Measurements from ENCODE around the gene GRK5. TPM values are rescaled to one million over a fixed set of nuclear protein-coding genes. Genes with fewer than 3 reads are reported as not detected.

Gene GRK5
- total RNA-seq, 4 donors from 2014 or later = 9.2 to 27.3 (median 15.0) TPM

DNA sequence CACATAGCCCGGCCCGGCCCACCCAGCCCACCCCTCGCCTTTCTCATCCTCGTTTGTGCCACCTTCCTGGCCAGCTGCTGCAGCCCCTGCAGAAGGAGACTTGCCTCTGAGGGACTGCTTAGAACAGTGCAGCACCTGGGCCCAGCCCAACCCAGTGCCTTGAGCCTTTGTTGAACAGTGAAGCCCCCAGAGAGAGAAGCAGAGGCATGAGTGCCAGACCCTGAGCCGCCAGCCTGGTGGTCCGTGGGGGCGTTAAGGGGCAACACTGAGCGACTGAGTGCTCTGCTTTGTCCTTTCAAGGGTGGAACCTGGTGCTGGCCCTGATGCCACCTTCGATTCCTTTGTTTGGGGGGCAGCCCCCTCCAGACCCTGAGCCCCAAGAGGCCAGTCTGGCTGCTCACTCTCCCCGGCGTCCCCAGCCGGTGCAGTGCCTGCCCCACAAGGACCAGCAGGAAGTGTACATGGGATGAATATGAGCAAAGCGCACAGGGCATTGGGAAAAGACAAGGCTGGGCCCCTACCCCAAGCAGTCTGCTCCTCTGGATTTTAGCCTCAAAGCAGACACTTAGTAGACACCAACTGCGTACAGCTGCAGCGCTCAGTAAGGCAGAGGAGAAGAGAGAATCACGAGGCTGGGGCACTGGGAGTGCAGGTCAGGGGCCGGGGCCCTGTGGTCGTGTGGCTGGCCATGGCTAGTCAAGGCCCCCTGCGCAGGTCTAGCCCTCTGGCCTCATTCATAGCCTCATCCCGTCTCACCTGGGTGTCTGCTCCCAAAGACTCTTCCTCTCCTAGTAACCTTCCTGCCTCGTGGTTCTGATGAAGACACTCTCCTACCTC, 239.3 kb downstream of the GRK5 start:
- DNase-seq = no peak
- no peak overlapping the region for H3K4me3 ChIP-seq (replicated peaks in 1 of 3)
- H3K9me3 ChIP-seq = no peaks in the 10 kb centered on the region
- peaks cover 0 to 5% of the 10 kb centered on the region in 2 donors for H3K36me3 ChIP-seq
- no peaks in the 10 kb centered on the region for H3K27me3 ChIP-seq
- H3K4me1 ChIP-seq = peaks cover 0 to 26% of the 10 kb centered on the region in 2 donors
- H3K27ac ChIP-seq = no peak overlapping the region
- TF ChIP-seq, protein P1, sequence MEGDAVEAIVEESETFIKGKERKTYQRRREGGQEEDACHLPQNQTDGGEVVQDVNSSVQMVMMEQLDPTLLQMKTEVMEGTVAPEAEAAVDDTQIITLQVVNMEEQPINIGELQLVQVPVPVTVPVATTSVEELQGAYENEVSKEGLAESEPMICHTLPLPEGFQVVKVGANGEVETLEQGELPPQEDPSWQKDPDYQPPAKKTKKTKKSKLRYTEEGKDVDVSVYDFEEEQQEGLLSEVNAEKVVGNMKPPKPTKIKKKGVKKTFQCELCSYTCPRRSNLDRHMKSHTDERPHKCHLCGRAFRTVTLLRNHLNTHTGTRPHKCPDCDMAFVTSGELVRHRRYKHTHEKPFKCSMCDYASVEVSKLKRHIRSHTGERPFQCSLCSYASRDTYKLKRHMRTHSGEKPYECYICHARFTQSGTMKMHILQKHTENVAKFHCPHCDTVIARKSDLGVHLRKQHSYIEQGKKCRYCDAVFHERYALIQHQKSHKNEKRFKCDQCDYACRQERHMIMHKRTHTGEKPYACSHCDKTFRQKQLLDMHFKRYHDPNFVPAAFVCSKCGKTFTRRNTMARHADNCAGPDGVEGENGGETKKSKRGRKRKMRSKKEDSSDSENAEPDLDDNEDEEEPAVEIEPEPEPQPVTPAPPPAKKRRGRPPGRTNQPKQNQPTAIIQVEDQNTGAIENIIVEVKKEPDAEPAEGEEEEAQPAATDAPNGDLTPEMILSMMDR (IDR thresholded peaks at IDR 0.05) = no peak
- no peak for TF ChIP-seq POLR2A (IDR thresholded peaks at IDR 0.05)
- 88 to 92% methylated on average over 16 to 20 of the region's 21 CpGs for WGBS, 2 donors
- intact Hi-C loops (cut with DNase I) = no loop called here

DNA sequence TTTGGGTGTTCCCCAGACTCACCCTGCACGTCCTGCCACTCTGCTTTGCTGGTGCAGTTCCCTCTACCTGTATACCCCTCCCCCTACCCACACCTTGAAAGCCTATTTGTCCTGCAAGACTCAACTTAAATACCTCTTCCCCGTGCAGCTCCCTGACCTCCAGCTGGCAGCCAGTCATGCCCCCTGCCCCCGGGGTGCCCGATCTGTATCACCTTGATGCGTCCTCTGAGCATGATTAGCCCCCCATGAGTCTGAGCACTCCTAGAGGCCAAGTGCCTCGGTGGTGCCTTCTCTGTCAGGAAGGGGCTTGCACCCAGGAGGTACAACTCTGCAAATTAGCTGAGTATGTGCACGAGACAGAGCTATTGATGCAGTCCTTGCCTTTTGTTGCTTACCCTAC, 240.1 kb downstream of the GRK5 start:
- no peak overlapping the region for H3K4me3 ChIP-seq (replicated peaks in 1 of 3)
- H3K27ac ChIP-seq = no peak overlapping the region
- no peak for DNase-seq
- no peaks in the 10 kb centered on the region for H3K27me3 ChIP-seq
- intact Hi-C loops (cut with DNase I) = no loop called here
- peaks cover 0 to 5% of the 10 kb centered on the region in 2 donors for H3K36me3 ChIP-seq
- H3K4me1 ChIP-seq = peaks cover 0 to 20% of the 10 kb centered on the region in 2 donors
- 84 to 86% methylated on average over 7 of the region's 7 CpGs for WGBS, 2 donors
- TF ChIP-seq, protein P1 (IDR thresholded peaks at IDR 0.05) = no peak
- TF ChIP-seq POLR2A (IDR thresholded peaks at IDR 0.05) = no peak
- no peaks in the 10 kb centered on the region for H3K9me3 ChIP-seq

DNA sequence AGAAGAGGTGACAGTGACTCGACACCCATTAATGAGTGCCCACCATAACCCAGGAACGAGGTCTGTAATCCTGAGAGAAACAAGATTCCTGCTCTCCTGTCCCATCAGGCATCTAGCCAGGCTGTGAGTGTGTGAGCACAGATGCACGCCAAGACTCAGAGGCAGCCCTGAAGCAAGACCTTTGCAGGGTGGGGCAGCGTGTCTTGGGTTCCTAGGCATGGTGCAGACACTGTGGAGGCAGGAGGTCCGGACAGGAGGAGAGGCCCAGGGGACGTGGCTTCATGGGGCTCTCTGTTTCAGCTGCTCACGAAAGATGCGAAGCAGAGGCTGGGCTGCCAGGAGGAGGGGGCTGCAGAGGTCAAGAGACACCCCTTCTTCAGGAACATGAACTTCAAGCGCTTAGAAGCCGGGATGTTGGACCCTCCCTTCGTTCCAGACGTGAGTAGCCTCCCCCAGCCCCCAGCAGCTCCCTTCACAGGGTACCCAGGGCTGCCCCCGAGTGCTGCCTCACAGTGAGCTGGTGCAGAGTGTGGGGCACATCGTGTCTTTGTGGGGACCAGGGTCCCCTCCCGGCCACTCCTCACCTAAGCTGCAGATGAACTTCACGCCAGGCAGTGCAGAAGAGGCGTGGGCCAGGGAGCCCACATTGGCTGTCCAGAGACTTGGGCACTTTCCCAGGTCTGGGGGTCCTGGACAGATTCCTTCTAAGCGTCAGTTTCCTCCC, 240.6 kb downstream of the GRK5 start:
- no peak overlapping the region for H3K4me3 ChIP-seq (replicated peaks in 1 of 3)
- H3K4me1 ChIP-seq = peaks cover 0 to 20% of the 10 kb centered on the region in 2 donors
- peaks cover 0 to 10% of the 10 kb centered on the region in 2 donors for H3K36me3 ChIP-seq
- 95 to 96% methylated on average over 18 of the region's 18 CpGs for WGBS, 2 donors
- TF ChIP-seq POLR2A (IDR thresholded peaks at IDR 0.05) = no peak
- TF ChIP-seq, protein P1 (IDR thresholded peaks at IDR 0.05) = no peak
- intact Hi-C loops (cut with DNase I) = no loop called here
- DNase-seq = no peak
- no peaks in the 10 kb centered on the region for H3K27me3 ChIP-seq
- no peaks in the 10 kb centered on the region for H3K9me3 ChIP-seq
- no peak overlapping the region for H3K27ac ChIP-seq

DNA sequence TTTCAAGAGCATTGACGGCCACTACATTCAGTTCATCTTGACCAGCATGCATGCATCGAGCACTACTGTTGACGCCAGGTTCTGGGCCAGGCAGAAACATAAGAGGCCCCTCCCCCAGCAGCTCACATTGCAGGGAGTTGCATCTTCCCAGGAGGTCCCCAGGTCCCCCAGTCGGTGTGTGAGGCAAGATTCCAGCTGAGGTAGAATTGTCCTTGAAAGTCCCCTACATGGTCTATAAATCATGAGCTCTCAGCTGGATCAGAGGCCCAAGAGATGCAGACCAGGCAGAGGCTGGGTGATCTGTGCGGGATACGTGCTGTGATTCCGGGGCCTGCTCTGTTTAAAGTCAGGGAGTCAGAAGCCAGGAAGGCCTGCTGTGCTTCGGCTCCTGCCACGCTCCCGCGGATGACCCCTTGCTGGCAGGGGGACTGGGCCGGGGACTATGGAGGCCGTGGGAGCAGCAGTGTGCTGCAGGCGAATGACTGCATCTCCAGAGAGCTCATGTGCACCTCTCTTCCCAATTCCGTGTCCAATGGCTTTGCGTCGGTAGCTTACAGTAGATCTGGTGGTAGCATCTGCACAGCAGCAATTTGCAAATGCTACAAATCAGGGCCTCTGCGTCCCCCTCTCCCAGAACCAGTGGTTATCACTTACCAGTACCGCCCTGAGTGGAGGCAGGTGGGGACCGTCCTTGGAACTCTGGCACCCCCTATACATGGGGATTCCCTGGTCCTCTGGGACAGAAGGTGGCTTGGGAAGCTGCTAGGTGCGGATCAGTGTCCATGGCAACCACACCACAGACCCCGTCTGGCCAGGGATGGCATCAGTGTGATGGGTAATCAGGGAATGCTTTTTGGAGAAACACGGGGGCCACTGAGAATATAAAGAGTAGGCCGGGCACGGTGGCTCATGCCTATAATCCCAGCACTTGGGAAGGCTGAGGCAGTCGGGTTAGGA, 241.5 kb downstream of the GRK5 start:
- H3K9me3 ChIP-seq = no peaks in the 10 kb centered on the region
- no peak for TF ChIP-seq POLR2A (IDR thresholded peaks at IDR 0.05)
- TF ChIP-seq, protein P1 (IDR thresholded peaks at IDR 0.05) = no peak
- H3K27ac ChIP-seq = peak overlapping the region in 1 of 3 donors; percentile 33
- no peaks in the 10 kb centered on the region for H3K27me3 ChIP-seq
- 90 to 93% methylated on average over 19 to 26 of the region's 26 CpGs for WGBS, 2 donors
- H3K4me1 ChIP-seq = peaks cover 0 to 20% of the 10 kb centered on the region in 2 donors
- no peak overlapping the region for H3K4me3 ChIP-seq (replicated peaks in 1 of 3)
- DNase-seq = no peak
- H3K36me3 ChIP-seq = peaks cover 0 to 13% of the 10 kb centered on the region in 2 donors
- intact Hi-C loops (cut with DNase I) = no loop called here

Measured in thyroid gland (tissue), 4 donors.